Subcutaneous adipose tissue (tissue), 4 donors: ENCODE data around the gene ZNF521. TPM values are rescaled to one million over a fixed set of nuclear protein-coding genes. Genes with fewer than 3 reads are reported as not detected.

Experiments
- total RNA-seq, 4 donors: library from RNA; depleted of rRNA; stranded (reverse); fragments of >200 nt; gene quantifications; one replicate each; pipeline ENCODE4 v1.1.0, GENCODE V29; 2016
- TF ChIP-seq, protein P1 (sequence below): fragments of 450-650 bp; IDR thresholded peaks from one replicate; pipeline ENCODE4 v1.5.1; 2016; ENCODE audit warnings: low read depth, mild to moderate bottlenecking, control low read depth, antibody characterized with exemption, moderate library complexity

ZNF521 gene
- total RNA-seq, 4 donors from 2014 or later = 20.7 to 56.2 (median 37.4) TPM

DNA sequence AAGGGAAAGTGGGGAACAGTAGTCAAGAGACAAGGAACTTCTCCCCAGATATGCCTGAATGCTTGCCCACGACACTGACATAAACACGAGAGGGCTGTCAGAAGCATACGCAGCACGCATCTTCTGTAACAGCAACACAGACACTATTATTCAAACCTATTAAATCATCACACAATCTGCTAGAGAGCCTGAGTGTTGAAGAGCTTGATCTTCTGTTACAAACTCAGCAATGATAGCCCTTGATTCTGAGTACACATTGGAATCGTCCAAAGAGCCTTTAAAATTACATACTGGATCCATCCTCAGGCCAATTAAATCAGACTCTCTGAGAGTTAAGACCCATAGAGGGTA, 111.6 kb downstream of the ZNF521 start:
- TF ChIP-seq, protein P1, sequence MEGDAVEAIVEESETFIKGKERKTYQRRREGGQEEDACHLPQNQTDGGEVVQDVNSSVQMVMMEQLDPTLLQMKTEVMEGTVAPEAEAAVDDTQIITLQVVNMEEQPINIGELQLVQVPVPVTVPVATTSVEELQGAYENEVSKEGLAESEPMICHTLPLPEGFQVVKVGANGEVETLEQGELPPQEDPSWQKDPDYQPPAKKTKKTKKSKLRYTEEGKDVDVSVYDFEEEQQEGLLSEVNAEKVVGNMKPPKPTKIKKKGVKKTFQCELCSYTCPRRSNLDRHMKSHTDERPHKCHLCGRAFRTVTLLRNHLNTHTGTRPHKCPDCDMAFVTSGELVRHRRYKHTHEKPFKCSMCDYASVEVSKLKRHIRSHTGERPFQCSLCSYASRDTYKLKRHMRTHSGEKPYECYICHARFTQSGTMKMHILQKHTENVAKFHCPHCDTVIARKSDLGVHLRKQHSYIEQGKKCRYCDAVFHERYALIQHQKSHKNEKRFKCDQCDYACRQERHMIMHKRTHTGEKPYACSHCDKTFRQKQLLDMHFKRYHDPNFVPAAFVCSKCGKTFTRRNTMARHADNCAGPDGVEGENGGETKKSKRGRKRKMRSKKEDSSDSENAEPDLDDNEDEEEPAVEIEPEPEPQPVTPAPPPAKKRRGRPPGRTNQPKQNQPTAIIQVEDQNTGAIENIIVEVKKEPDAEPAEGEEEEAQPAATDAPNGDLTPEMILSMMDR = no peak

DNA sequence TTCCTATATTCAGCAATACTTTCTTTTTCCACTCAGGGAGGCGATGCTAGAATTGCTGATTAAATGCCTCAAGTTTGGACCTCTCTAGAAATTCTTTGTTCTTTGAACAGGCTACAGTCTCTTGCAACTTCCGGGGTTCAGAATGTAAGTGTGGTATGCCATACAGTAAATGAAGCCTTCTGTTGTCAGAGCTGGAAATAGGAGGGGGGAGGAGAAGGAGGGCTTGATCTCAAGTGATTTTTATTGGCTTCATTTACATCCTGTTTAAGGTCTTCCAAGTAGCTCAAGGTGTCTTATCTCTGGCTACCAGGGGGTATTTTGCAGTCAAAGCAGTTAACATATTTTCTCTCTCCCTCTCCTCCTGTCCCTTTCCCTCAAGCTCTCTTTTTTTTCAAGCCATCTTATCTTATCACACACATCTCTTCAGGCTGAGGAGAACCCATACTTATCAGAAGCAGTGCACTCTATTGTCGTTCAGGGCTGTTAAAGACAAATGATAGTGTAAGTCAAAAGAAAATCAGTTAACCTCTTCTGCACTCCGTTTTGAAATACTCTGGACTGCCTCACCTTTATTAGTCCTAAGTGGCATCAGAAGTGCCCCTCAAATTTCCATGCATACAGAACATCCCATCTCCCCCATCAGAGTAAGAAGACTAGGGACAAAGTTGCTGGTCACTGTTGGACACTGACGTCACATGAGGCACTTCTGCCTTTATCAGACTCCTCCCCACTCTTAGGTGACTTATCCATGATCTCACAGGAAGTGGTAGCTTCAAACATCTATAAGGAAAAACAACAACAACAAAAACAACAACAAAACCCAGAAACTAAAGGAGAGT, 112.2 kb downstream of the ZNF521 start:
- TF ChIP-seq, protein P1 = no peak

DNA sequence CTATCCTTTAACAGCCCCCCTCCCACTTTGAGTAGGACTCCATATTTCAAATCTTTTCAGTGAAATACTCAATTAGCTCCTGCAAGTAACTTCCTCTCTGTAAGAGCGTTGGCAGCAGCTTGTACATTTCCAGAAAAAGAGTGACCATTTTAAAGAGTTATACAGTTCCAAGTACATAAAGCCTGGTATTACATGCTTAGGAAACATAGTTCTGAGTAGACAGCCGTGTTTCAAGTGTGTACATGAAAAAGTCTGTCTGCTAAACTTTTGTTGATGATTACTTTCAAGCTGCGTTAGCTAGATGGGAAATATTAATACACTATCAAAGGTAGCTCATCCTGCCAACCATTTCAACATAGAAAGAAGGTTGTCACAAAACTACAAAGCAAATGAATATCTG, 112.8 kb downstream of the ZNF521 start:
- TF ChIP-seq, protein P1 = no peak

DNA sequence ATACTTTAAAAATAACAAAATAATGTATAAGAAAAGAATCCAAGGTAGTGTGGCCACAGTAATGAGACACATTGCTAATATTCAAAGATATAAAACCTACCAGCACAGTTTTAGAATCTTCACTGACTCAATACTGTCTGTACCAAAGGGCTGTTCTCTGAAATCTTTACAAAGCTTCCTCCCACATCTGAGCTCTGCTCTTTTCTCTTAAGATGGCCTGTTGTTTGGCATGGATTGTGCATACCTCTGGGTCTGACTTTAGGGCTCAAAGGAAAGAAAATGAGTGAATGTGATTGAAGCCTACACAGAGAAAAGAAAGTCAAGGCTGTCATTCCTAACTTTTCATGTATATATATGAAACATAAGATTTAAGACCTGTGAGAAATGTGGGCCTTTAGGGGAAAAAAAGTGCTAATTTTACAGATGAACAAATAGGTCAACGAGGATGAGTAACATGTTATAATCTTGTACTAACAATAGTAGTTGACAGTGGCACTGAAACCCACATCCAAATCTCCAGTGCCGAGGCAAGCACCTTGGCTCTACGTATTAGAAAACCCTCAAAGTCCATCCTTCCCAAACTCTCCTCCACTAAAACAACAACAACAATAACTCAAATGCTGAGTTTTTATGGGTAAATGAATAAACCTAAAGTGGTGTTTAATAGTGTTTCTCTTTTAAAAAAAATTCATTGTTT, 114.2 kb downstream of the ZNF521 start:
- TF ChIP-seq, protein P1 = no peak

DNA sequence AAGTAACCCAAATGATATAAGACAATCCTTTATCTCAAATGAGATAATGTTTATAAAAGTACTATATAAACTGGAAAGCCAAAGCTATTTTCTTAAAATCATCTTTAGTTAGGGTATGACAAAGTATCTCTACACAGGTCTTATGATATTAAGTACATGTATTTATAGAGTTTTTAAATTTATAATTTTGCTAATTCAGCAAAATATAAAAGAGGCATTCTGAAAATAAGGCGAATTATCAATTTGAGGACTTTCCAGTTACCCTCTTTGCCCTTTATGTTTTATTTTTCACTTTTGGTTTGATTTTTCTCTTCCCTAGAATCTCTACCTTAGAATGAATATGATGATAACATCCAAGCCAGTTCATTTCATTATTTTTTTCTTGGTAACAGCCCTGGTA, 115.2 kb downstream of the ZNF521 start:
- TF ChIP-seq, protein P1 = no peak

DNA sequence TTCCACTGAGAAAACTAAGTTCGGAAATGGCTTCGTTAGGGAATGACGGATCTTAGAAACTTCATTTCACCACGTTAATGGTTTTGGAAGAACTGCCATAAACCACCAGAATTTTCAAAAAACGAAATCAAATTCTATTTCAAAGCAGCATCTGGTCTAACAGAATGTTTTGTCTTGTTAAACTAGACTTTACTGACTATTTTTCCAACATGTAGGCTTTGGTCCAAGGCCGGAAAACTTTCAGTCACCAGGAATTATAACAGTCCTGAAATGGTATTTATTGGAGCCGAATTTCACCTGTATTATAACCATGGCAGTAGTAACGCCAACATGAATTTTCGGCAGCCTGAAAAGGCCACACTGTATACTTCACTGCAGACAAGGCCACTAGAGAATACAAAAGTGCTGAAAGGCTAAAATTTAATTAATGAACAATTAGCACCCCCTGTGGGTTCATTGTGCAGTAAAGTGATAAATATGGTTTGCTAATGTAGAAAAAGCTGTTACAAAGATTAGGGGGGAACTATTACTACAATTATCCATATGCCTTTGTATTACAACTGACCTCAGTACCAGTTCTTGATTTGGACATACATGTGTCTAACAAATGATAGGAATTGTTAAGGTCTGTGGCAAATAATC, 116.4 kb downstream of the ZNF521 start:
- TF ChIP-seq, protein P1 = no peak

DNA sequence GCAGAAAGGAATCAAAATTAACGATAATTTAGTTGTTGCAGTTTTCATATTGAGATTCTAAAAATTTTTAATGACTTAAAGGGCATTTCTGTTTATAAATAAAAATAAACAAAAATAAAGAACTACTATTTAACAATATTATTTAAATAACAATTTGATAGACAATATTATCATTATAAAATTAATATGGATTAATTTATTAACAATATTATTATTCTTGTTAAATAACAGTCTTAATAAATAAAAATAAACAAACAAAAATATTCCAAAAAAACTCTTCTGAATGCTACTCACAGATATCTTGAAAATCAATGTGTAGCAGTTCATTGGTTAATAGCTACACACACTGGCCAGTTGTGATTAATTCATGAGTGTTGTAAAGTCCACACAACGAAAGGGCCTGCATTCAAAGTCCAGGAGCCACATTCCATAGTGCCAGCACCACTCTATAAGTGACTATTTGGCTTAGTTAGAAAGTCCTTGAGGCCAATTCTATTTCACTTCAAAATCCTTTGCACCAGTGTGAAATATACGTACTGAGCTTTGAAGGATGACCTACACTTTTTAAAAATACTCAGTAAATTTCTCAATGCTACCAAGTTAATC, 117.1 kb downstream of the ZNF521 start:
- TF ChIP-seq, protein P1 = no peak
